ENCODE measurements around the gene LTB. TPM values are rescaled to one million over a fixed set of nuclear protein-coding genes. Genes with fewer than 3 reads are reported as not detected.

Gene LTB
- total RNA-seq, 1 donor from 2014 or later: not detected

DNA sequence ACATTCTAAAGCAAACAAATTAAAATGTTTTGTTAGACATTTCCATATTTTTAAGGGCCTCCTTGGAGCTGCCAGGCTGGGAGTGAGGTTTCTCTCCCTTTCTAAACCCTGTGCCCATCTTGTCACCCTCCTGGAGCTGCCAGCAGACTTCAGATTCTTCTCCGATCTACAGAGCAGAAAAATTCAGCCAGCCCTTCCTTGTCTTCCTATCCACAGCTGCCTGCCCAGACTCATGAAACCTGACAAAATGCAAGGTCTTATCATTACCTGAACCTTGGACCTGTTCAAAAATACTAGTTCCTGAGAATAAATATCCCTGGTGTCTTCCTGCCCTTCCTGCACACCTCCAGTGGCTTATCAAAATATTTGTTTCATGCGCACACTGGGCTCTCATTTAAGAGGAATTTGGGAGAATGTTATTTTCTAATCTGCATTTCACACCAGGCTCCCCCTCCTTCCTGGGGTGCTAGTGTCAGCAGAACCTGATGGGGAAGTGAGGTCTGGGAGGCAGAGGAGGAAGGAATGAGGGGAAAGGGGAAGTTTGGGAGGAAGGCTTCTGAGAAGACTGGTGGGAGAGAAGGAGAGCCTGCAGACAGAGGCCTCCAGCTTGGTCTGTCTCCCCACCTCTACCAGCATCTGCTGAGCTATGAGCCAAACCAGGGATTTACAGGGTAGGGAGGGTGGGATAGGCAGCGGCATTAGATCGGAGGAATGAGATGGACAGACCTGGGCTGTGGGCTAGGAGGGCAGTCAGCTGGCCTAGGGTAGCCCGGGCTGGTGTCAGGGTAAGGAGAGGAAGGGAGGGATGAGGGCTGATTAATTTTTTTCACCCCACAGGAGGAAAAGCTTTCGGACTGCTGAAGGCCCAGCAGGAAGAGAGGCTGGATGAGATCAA lies 32.7 kb upstream of the LTB start, which contains the start of gene AIF1:
AIF1 (plus strand) TSS at position 551 of the 895 bp plus-strand sequence; CDS start at position 647, 96 bp downstream.
- Mint-ChIP-seq H3K4me1 (peaks cover 31% of the 10 kb centered on the region), H3K27ac (peak within 1 kb of the TSS; percentile 21), H3K27me3 (ENCODE audit: low read depth) (no peaks in the 10 kb centered on the region), H3K36me3 (no peaks in the 10 kb centered on the region), H3K9me3 (no peaks in the 10 kb centered on the region), H3K4me3 (no peak within 1 kb of the TSS)
- DNase-seq (ENCODE audit: low spot score in 2 of 2, unreplicated experiment in 2 of 2): no peak
- TF ChIP-seq, protein P1, sequence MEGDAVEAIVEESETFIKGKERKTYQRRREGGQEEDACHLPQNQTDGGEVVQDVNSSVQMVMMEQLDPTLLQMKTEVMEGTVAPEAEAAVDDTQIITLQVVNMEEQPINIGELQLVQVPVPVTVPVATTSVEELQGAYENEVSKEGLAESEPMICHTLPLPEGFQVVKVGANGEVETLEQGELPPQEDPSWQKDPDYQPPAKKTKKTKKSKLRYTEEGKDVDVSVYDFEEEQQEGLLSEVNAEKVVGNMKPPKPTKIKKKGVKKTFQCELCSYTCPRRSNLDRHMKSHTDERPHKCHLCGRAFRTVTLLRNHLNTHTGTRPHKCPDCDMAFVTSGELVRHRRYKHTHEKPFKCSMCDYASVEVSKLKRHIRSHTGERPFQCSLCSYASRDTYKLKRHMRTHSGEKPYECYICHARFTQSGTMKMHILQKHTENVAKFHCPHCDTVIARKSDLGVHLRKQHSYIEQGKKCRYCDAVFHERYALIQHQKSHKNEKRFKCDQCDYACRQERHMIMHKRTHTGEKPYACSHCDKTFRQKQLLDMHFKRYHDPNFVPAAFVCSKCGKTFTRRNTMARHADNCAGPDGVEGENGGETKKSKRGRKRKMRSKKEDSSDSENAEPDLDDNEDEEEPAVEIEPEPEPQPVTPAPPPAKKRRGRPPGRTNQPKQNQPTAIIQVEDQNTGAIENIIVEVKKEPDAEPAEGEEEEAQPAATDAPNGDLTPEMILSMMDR (IDR thresholded peaks at IDR 0.05; ENCODE audit: unreplicated experiment): no peak

GRCh38 chr6:31614075-31614619 lies 31.9 kb upstream of the LTB start:
- Mint-ChIP-seq H3K4me3 (no peak overlapping the region), H3K27ac (peak overlapping the region; percentile 21), H3K4me1 (peaks cover 35% of the 10 kb centered on the region), H3K27me3 (ENCODE audit: low read depth) (no peaks in the 10 kb centered on the region), H3K36me3 (no peaks in the 10 kb centered on the region), H3K9me3 (no peaks in the 10 kb centered on the region)
- TF ChIP-seq, protein P1 (IDR thresholded peaks at IDR 0.05; ENCODE audit: unreplicated experiment): no peak
- no peak for DNase-seq (ENCODE audit: low spot score in 2 of 2, unreplicated experiment in 2 of 2)

GRCh38 chr6:31610968-31611367 lies 28.7 kb upstream of the LTB start:
- H3K36me3 Mint-ChIP-seq: no peaks in the 10 kb centered on the region
- no peak overlapping the region for H3K4me3 Mint-ChIP-seq
- peaks cover 32% of the 10 kb centered on the region for H3K4me1 Mint-ChIP-seq
- DNase-seq (ENCODE audit: low spot score in 2 of 2, unreplicated experiment in 2 of 2): no peak
- H3K9me3 Mint-ChIP-seq: no peaks in the 10 kb centered on the region
- H3K27ac Mint-ChIP-seq: peak overlapping the region; percentile 1
- no peaks in the 10 kb centered on the region for H3K27me3 Mint-ChIP-seq (ENCODE audit: low read depth)
- TF ChIP-seq, protein P1 (IDR thresholded peaks at IDR 0.05; ENCODE audit: unreplicated experiment): no peak

DNA sequence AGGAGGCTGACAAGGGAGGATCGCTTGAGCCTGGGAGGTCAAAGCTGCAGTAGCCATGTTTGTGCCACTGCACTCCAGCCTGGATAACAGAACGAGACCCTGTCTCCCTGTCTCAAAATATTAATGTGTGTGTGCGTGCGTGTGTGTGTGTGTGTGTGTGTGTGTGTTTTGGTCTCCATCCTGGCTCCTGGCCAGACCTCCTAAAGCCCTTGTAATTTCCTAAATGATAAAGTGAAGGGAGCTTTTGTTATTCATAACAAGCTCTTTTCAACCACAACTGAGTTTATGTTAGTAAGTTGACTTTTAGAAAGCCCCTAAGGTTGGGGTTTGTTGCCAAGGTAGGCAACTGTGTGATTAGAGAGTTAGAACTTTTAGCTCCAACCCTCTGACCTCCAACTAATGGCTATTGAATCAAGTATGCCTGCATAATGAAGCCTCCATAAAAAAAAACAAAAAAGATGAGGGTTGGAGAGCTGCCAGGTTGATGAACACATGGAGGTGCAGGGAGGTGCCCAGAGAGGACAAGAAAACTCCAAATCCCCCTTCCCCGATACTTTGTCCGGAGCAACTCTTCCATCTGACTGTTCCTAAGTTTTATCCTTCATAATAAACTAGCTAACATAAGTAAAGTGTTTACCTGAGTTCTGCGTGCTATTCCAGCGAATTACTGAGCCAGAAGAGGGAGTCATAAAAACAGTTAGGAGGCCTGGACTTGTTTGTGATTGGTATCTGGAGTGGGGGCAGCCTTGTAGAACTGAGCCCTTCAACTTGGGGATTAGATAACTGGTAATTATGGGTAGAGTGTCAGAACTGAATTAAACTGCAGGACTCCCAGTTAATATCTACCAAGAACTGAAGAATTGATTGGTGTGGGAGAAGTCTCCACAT lies 27.5 kb upstream of the LTB start:
- Mint-ChIP-seq H3K9me3 (no peaks in the 10 kb centered on the region), H3K27me3 (ENCODE audit: low read depth) (no peaks in the 10 kb centered on the region), H3K27ac (peak overlapping the region; percentile 37), H3K4me1 (peaks cover 24% of the 10 kb centered on the region), H3K4me3 (no peak overlapping the region), H3K36me3 (no peaks in the 10 kb centered on the region)
- DNase-seq (ENCODE audit: low spot score in 2 of 2, unreplicated experiment in 2 of 2): no peak
- TF ChIP-seq, protein P1 (IDR thresholded peaks at IDR 0.05; ENCODE audit: unreplicated experiment): no peak

GRCh38 chr6:31607317-31607716 lies 25.1 kb upstream of the LTB start:
- Mint-ChIP-seq H3K36me3 (no peaks in the 10 kb centered on the region), H3K4me3 (no peak overlapping the region), H3K9me3 (no peaks in the 10 kb centered on the region), H3K4me1 (peaks cover 15% of the 10 kb centered on the region), H3K27me3 (ENCODE audit: low read depth) (no peaks in the 10 kb centered on the region), H3K27ac (no peak overlapping the region)
- no peak for DNase-seq (ENCODE audit: low spot score in 2 of 2, unreplicated experiment in 2 of 2)
- TF ChIP-seq, protein P1 (IDR thresholded peaks at IDR 0.05; ENCODE audit: unreplicated experiment): no peak
